GM19328 (cell line): Measurements from ENCODE around the gene SLC6A16.
"Not testable (repeated sequence)": the region's sequence is repeated elsewhere in the genome, so short reads cannot be mapped to it uniquely, and the experiment has no call there.

ENCODE experiments used
- ATAC-seq: cut with Tn5 transposase; IDR thresholded peaks from one replicate; pipeline ENCODE4 v1.9.1; 2021; ENCODE audit warnings: mild to moderate bottlenecking, moderate library complexity; ENCODE audit not compliant: unreplicated experiment

Gene SLC6A16

DNA sequence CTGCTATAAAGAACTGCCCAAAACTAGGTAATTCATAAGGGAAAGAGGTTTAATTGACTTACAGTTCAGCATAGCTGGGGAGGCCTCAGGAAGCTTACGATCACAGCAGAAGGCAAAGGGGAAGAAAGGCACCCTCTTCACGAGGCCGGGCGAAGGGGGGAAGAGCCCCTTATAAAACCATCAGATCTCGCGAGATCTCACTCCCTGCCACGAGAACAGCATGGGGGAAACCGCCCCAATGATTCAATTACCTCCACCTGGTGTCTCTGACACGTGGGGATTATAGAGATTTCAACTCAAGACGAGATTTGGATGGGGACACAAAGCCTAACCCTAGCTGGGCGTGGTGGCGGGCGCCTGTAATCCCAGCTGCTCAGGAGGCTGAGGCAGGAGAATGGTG is 42.8 kb downstream of the SLC6A16 start:
- ATAC-seq: no peak

GRCh38 chr19:49272204-49272603 is 52.8 kb downstream of the SLC6A16 start:
- ATAC-seq: no peak

DNA sequence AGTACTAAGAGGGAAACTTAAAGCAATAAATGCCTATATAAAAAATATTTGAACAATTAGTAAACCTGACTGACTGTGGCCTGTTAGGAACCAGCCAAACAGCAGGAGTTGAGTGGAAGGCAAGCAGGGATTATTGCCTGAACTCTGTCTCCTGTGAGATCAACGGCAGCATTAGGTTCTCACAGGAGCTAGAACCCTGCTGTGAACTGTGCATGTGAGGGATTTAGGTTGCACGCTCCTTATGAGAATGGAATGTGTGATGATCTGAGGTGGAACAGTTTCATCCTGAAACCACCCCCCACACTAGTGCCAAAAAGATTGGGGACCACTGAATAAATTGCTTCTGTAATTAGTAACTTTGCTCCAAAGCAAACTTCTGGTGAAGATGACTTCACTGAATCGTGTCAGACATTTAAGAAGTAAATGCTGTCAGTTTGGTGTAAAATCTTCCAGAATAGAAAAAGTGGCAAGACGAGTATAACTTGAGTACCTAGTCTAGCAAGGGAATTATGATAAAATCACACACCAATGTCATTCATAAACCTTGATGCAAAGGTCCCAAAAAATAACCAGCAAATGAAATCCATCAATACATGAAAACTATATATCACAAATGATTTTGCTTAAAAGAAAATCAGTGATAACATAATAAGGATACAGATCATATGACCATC is 53.8 kb downstream of the SLC6A16 start:
- ATAC-seq: no peak

- not testable (repeated sequence) for ATAC-seq
These were observed 58.6 kb downstream of the SLC6A16 start for GRCh38 chr19:49266409-49266808.

GRCh38 chr19:49264258-49264657 is 60.7 kb downstream of the SLC6A16 start:
- no peak for ATAC-seq

DNA sequence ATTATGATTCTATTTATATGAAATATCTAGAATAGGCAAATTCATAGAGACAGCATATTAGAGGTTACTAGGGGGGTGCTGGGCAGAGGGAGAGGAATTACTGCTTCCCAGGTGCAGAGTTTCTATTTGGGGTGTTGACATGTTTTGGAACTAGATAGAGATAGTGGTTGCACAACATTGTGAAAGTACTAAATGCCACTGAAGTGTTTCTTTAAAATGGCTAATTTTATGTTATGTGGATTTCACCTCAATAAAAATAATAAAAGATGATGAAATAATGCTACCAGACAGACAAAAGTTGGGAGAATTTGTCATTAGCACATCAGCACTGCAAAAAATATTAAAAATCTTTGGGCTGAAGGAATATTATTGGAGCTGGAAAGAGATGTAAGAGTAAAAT is 63.4 kb downstream of the SLC6A16 start:
- ATAC-seq: no peak

- ATAC-seq: no peak
These were observed 68.3 kb downstream of the SLC6A16 start for GRCh38 chr19:49256691-49257090.

DNA sequence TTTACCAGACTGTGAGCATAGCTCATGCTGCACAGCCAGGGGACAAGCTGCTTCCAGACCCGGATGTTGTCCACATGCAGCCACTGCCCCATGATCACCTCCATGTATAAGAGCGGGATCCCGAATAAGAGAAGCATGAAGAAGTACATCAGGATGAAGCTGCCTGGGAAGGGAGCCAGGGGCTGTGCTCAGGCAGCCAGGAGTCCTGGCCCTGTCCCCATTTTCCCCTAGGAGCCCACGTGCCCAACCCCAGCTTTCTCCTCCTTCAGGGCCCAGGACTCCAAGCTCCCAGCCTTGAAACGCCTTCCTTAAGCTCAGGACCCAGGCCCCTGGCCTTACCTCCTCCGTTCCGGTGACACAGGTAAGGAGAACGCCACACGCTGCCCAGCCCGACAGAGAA is 69.3 kb downstream of the SLC6A16 start:
- no peak for ATAC-seq

GRCh38 chr19:49249933-49250332 is 75.1 kb downstream of the SLC6A16 start:
- no peak for ATAC-seq

- no peak for ATAC-seq
These were observed 77.3 kb downstream of the SLC6A16 start for GRCh38 chr19:49247676-49248075.

DNA sequence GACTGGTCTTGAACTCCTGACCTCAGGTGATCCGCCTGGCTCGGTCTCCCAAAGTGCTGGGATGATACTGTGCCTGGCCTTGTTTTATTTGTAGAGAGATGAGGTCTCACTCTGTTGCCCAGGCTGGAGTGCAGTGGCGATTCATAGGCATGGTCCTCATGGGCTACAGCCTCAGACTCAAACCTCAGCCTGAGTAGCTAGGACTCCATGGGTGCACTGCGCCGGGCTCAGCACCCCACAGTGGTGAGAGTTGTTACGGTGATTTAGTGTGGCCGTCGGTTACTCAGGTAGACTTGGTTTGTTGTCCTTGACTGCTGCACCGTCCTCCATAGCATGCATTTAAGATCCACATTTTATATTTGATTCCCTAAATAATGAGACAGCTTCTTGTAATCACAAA is 80.7 kb downstream of the SLC6A16 start:
- no peak for ATAC-seq

DNA sequence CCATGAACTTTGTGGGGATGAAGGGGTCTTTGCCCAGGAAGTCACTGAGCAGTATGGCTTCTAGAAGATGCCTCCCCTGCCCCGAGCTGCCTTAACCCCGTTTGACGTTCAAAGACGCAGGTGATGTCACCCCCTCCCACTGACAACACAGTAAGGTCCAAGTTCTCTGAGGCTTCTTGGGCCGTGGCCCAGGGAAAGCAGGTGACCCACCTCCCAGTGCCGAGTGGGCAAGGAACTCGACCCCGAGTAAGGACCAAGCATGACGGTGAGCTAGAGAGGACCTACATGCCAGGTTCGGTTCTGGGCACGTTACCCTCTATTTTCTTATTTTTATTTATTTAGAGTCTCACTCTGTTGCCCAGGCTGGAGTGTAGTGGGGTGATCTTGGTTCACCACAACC is 81.3 kb downstream of the SLC6A16 start:
- no peak for ATAC-seq

- no peak for ATAC-seq
These were observed 81.9 kb downstream of the SLC6A16 start for GRCh38 chr19:49243129-49243528.

DNA sequence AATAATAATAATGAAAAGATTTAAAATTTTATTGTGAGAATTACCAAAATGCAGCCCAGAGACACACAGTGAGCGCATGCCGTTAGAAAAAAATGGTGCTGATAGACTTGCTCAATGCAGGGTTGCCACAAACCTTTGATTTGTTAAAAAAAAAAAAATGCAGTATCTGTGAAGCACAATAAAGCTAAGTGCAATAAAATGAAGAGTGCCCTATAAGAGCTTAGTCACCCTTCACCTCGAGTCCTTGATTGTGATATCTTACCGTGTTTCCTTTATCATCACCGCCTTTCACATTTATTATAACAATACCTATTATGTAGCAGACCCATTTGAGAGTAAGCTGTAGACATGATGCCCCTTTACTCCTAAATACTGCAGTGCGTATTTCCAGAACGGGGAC is 83.2 kb downstream of the SLC6A16 start:
- no peak for ATAC-seq
